ENCODE measurements around the gene FGFBP3. TPM values are rescaled to one million over a fixed set of nuclear protein-coding genes. Genes with fewer than 3 reads are reported as not detected.

Gene FGFBP3, protein sequence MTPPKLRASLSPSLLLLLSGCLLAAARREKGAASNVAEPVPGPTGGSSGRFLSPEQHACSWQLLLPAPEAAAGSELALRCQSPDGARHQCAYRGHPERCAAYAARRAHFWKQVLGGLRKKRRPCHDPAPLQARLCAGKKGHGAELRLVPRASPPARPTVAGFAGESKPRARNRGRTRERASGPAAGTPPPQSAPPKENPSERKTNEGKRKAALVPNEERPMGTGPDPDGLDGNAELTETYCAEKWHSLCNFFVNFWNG
- 1 to 10 TPM in 5 of 9 donors, under 1 TPM in 4; 0.24 to 2.4 (median 1.1) TPM for total RNA-seq
- polyA plus RNA-seq = 1 to 10 TPM; 2.3 to 4.1 (median 3.5) TPM
- long read RNA-seq, donor 1, transcript FGFBP3-201 (2 exons, 2,545 nt) = major isoform, 5 of 5 reads
- long read RNA-seq, donor 1, partial matches to known transcripts = 0 of 5 reads
- long read RNA-seq, donor 1, other reads (novel, unspliced or antisense) = 0 of 5 reads
- long read RNA-seq, donor 2 = 0 reads
- long read RNA-seq, donor 3, transcript FGFBP3-201 (2 exons, 2,545 nt) = major isoform, 7 of 7 reads
- long read RNA-seq, donor 3, partial matches to known transcripts = 0 of 7 reads
- long read RNA-seq, donor 3, other reads (novel, unspliced or antisense) = 0 of 7 reads
- long read RNA-seq, donor 4, partial matches to known transcripts = 0 of 1 reads
- long read RNA-seq, donor 4, other reads (novel, unspliced or antisense) = 1 of 1 reads
- long read RNA-seq, donor 5, partial matches to known transcripts = 0 of 10 reads
- long read RNA-seq, donor 5, other reads (novel, unspliced or antisense) = 7 of 10 reads
- long read RNA-seq, donor 6 = 0 reads
- long read RNA-seq, donor 7, partial matches to known transcripts = 0 of 2 reads
- long read RNA-seq, donor 7, other reads (novel, unspliced or antisense) = 0 of 2 reads
- long read RNA-seq, donor 8, partial matches to known transcripts = 0 of 3 reads
- long read RNA-seq, donor 8, other reads (novel, unspliced or antisense) = 0 of 3 reads
- long read RNA-seq, donor 9 = 0 reads
- long read RNA-seq, donor 10 = 0 reads

DNA sequence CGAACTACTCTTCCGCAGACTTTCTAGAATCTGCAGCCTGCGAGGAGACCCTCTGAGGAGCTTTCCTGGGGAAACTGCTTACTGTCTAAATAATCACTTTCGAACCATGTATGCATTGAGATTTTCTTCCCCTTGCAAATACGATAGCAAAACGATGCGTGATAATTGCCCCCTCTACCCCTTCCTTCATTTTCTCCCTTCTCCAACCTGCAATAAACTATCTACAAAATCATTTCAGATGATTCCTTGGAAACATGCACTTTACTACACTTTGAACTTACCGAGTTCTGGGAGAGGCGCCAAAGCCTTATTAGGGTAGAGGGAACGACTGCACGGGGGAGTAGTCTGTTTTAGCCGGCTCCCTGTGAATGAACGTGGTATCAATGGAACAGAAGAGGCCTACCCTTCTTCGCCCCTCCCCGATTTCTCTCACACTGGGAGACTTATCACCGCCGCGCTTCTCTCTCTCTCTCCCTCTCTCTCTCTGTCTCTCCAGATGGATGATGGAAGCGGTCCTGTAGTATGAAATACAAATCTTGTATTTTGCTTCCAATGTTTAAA lies at the start of gene FGFBP3:
FGFBP3 (minus strand) TSS at position 370 of the 561 bp plus-strand sequence. CDS start 517 bp downstream, outside the sequence.
- no peak for TF ChIP-seq POLR2A (IDR thresholded peaks at IDR 0.05)
- TF ChIP-seq, protein P1, sequence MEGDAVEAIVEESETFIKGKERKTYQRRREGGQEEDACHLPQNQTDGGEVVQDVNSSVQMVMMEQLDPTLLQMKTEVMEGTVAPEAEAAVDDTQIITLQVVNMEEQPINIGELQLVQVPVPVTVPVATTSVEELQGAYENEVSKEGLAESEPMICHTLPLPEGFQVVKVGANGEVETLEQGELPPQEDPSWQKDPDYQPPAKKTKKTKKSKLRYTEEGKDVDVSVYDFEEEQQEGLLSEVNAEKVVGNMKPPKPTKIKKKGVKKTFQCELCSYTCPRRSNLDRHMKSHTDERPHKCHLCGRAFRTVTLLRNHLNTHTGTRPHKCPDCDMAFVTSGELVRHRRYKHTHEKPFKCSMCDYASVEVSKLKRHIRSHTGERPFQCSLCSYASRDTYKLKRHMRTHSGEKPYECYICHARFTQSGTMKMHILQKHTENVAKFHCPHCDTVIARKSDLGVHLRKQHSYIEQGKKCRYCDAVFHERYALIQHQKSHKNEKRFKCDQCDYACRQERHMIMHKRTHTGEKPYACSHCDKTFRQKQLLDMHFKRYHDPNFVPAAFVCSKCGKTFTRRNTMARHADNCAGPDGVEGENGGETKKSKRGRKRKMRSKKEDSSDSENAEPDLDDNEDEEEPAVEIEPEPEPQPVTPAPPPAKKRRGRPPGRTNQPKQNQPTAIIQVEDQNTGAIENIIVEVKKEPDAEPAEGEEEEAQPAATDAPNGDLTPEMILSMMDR (IDR thresholded peaks at IDR 0.05) = peak in 1 of 6 experiments; percentile 4
- Histone ChIP-seq H3K9me3 (replicated peaks in 1 of 3) (no peaks in the 10 kb centered on the region), H3K27ac (peak within 1 kb of the TSS in 4 of 5 donors; percentile 1 to 79 (median 24)), H3K4me3 (peak within 1 kb of the TSS; percentile 10 to 69 (median 63)), H3K36me3 (replicated peaks in 1 of 2) (no peaks in the 10 kb centered on the region), H3K27me3 (no peaks in the 10 kb centered on the region), H3K4me1 (replicated peaks in 1 of 2) (peaks cover 0 to 11% of the 10 kb centered on the region in 2 donors)
- WGBS, 4 donors = 0 to 1% (median 1%) methylated on average over 16 to 19 of the region's 19 CpGs
- intact Hi-C loops (cut with DNase I) = loop anchor here in 1 of 2 donors (5.0 kb wide), 1 partner anchor 152 kb away; no protein-coding TSS in a partner anchor
- DNase-seq = peak in 5 of 7 donors; percentile 21 to 45 (median 38)

DNA sequence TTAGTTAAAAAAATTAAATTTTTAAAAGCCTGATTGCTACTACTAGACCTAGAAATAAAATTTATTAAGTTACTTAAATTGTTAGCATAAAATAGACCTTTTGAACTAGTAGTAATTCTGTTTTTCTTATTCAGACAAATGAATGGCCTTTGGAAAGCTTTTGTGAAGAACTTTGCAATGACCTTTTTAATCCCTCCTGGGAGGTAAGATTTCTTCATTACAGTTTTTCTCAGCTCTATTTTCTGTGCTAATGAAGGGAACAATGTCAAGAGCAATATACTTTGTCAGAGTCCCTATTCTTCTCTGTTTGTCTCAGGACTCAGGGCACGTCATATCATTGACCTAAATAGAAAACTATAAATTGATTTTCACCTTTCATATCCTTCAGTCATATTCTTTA lies 47.8 kb upstream of the FGFBP3 start:
- H3K4me1 ChIP-seq (replicated peaks in 1 of 2) = peaks cover 0 to 6% of the 10 kb centered on the region in 2 donors
- intact Hi-C loops (cut with DNase I) = no loop called here
- 95 to 100% (median 96%) methylated on average over 1 of the region's 1 CpG for WGBS, 4 donors
- DNase-seq = no peak
- peaks cover 4 to 73% of the 10 kb centered on the region in 2 donors for H3K36me3 ChIP-seq (replicated peaks in 1 of 2)
- H3K9me3 ChIP-seq (replicated peaks in 1 of 3) = no peaks in the 10 kb centered on the region
- H3K4me3 ChIP-seq = no peak overlapping the region
- no peak overlapping the region for H3K27ac ChIP-seq
- TF ChIP-seq, protein P1 (IDR thresholded peaks at IDR 0.05) = no peak
- no peak for TF ChIP-seq POLR2A (IDR thresholded peaks at IDR 0.05)
- no peaks in the 10 kb centered on the region for H3K27me3 ChIP-seq

DNA sequence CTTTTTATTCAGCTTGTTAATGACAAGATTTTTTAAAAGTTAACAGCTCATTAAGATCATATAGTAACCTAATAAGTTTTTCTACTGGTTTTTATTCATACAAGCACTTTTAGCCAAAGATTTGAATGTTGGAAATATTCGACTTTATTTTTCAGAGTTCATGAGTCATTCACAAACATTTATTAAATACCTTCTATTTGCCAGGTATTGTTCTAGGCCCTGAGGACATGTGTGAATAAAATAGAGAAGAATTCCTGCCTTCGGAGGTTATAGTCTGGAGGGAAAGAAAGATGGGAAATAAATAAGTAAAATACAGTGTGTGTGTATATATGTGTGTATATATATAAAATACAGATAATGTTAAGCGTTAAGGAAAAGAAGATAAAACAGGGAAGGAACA lies 45.8 kb upstream of the FGFBP3 start:
- WGBS, 4 donors = 74 to 79% (median 76%) methylated on average over 3 of the region's 3 CpGs
- intact Hi-C loops (cut with DNase I) = no loop called here

More for the DNA sequence above, 45.8 kb upstream of the FGFBP3 start:
- Histone ChIP-seq H3K27ac (no peak overlapping the region), H3K4me1 (replicated peaks in 1 of 2) (peaks cover 0 to 6% of the 10 kb centered on the region in 2 donors), H3K9me3 (replicated peaks in 1 of 3) (no peaks in the 10 kb centered on the region), H3K27me3 (no peaks in the 10 kb centered on the region), H3K4me3 (no peak overlapping the region), H3K36me3 (replicated peaks in 1 of 2) (peaks cover 4 to 73% of the 10 kb centered on the region in 2 donors)
- no peak for DNase-seq
- TF ChIP-seq, protein P1 (IDR thresholded peaks at IDR 0.05) = no peak
- TF ChIP-seq POLR2A (IDR thresholded peaks at IDR 0.05) = no peak
